GM21737 (cell line): Measurements from ENCODE around the gene TRABD2A.
"Not testable (repeated sequence)": the region's sequence is repeated elsewhere in the genome, so short reads cannot be mapped to it uniquely, and the experiment has no call there.

Experiments used
- ATAC-seq: cut with Tn5 transposase; IDR thresholded peaks from one replicate; pipeline ENCODE4 v1.9.1; 2021; ENCODE audit warnings: mild to moderate bottlenecking, moderate library complexity; ENCODE audit not compliant: unreplicated experiment

The TRABD2A gene

GRCh38 chr2:84880395-84880644, 564 bp downstream of the TRABD2A start:
- ATAC-seq = no peak

- ATAC-seq = peak; percentile 58
These were observed 1.1 kb downstream of the TRABD2A start for GRCh38 chr2:84879584-84880394.

- no peak for ATAC-seq
These were observed 1.8 kb downstream of the TRABD2A start for GRCh38 chr2:84878896-84879583.

- no peak for ATAC-seq
These were observed 2.4 kb downstream of the TRABD2A start for GRCh38 chr2:84878459-84878858.

GRCh38 chr2:84876369-84876768, 4.5 kb downstream of the TRABD2A start:
- no peak for ATAC-seq

GRCh38 chr2:84875619-84876018, 5.3 kb downstream of the TRABD2A start:
- not testable (repeated sequence) for ATAC-seq

- no peak for ATAC-seq
These were observed 5.7 kb downstream of the TRABD2A start for GRCh38 chr2:84875213-84875560.

- no peak for ATAC-seq
These were observed 6.3 kb downstream of the TRABD2A start for GRCh38 chr2:84874381-84875212.

GRCh38 chr2:84873350-84873749, 7.5 kb downstream of the TRABD2A start:
- no peak for ATAC-seq

- ATAC-seq = not testable (repeated sequence)
These were observed 8.2 kb downstream of the TRABD2A start for GRCh38 chr2:84872691-84873090.

- ATAC-seq = no peak
These were observed 10.6 kb downstream of the TRABD2A start for GRCh38 chr2:84870306-84870705.

GRCh38 chr2:84868327-84868726, 12.6 kb downstream of the TRABD2A start:
- ATAC-seq = not testable (repeated sequence)

- no peak for ATAC-seq
These were observed 14.8 kb downstream of the TRABD2A start for GRCh38 chr2:84866122-84866521.

GRCh38 chr2:84865181-84865783, 15.6 kb downstream of the TRABD2A start:
- peak; percentile 54 for ATAC-seq

- no peak for ATAC-seq
These were observed 18.9 kb downstream of the TRABD2A start for GRCh38 chr2:84862006-84862405.

- no peak for ATAC-seq
These were observed 19.3 kb downstream of the TRABD2A start for GRCh38 chr2:84861539-84861938.

GRCh38 chr2:84858937-84859336, 21.9 kb downstream of the TRABD2A start:
- ATAC-seq = no peak

GRCh38 chr2:84858123-84858522, 22.8 kb downstream of the TRABD2A start:
- ATAC-seq = no peak

GRCh38 chr2:84857566-84857965, 23.3 kb downstream of the TRABD2A start:
- ATAC-seq = no peak

GRCh38 chr2:84856787-84857186, 24.1 kb downstream of the TRABD2A start:
- no peak for ATAC-seq

- no peak for ATAC-seq
These were observed 25.2 kb downstream of the TRABD2A start for GRCh38 chr2:84855731-84856130.
